Right lobe of liver (tissue), 4 donors: ENCODE data around the gene BSPH1.

Source experiments
- CTCF ChIP-seq, 4 donors: fragments of 200-600 bp in 3 of 4; fragments of 450-650 bp in 1 of 4; IDR thresholded peaks; one replicate each; pipeline versions ENCODE4 v1.5.1 to v1.8.0; 2016 to 2022; ENCODE audit warnings: antibody characterized with exemption in 4 of 4, mild to moderate bottlenecking in 2 of 4
- POLR2A ChIP-seq: fragments of 450-650 bp; IDR thresholded peaks from one replicate; pipeline ENCODE4 v1.6.1; 2017; ENCODE audit warnings: antibody characterized with exemption, mild to moderate bottlenecking
- donor health status: DM: no; HTN: no; CAD: no.
- donor health status: DM: no; HTN: no; CAD: no.
- donor health status: DM: no; HTN: yes; CAD: no.

GRCh38 chr19:47973529-47973928 lies 18.4 kb downstream of the BSPH1 start:
- no peak for TF ChIP-seq CTCF (IDR thresholded peaks at IDR 0.05)
- TF ChIP-seq POLR2A = no peak
